Activated CD4-positive, alpha-beta T cell treated with anti-CD3 and anti-CD28 coated beads, Interleukin-2, amount 10 ng/mL, durations not matched to agents 7 days and 5 days (primary cell): ENCODE measurements around the gene ANKRD11. TPM values are rescaled to one million over a fixed set of nuclear protein-coding genes. Genes with fewer than 3 reads are reported as not detected.
A peak's percentile ranks its signal among the peaks of the same experiment; 100 is the strongest.

ENCODE experiments used
- CTCF ChIA-PET: fragments of 350-600 bp; sonication (Branson Sonifier 250); formaldehyde crosslinking; loops from one replicate; lab custom pipeline; 2021; ENCODE audit warnings: antibody characterized with exemption; lab: Charles Lee
- POLR2A ChIA-PET: fragments of 350-600 bp; sonication (Branson Sonifier 250); formaldehyde crosslinking; loops from one replicate; lab custom pipeline; 2021; ENCODE audit warnings: antibody characterized with exemption; lab: Charles Lee
- DNase-seq: peaks from one replicate; pipeline ENCODE4 v3.0.0-alpha.2; 2020
- H3K27ac Mint-ChIP-seq: one replicate; pipeline ENCODE4 v1.8.0; 2021; ENCODE audit warnings: mild to moderate bottlenecking, moderate library complexity, mixed read lengths
- H3K27me3 Mint-ChIP-seq: one replicate; pipeline ENCODE4 v1.8.0; 2021; ENCODE audit warnings: mixed read lengths
- H3K36me3 Mint-ChIP-seq: one replicate; pipeline ENCODE4 v1.8.0; 2021; ENCODE audit warnings: low read depth, mixed read lengths
- H3K4me1 Mint-ChIP-seq: one replicate; pipeline ENCODE4 v1.8.0; 2021; ENCODE audit warnings: mixed read lengths
- H3K4me3 Mint-ChIP-seq: one replicate; pipeline ENCODE4 v1.8.0; 2021; ENCODE audit warnings: mild to moderate bottlenecking, moderate library complexity, mixed read lengths
- H3K9me3 Mint-ChIP-seq: one replicate; pipeline ENCODE4 v1.8.0; 2021; ENCODE audit warnings: mixed read lengths
- total RNA-seq, 2 experiments: library from RNA; stranded (reverse); gene quantifications; one replicate each; pipeline ENCODE4 v1.2.3, GENCODE V29; 2021

Gene ANKRD11
- total RNA-seq, 2 experiments from 2014 or later: 158 to 178 TPM

DNA sequence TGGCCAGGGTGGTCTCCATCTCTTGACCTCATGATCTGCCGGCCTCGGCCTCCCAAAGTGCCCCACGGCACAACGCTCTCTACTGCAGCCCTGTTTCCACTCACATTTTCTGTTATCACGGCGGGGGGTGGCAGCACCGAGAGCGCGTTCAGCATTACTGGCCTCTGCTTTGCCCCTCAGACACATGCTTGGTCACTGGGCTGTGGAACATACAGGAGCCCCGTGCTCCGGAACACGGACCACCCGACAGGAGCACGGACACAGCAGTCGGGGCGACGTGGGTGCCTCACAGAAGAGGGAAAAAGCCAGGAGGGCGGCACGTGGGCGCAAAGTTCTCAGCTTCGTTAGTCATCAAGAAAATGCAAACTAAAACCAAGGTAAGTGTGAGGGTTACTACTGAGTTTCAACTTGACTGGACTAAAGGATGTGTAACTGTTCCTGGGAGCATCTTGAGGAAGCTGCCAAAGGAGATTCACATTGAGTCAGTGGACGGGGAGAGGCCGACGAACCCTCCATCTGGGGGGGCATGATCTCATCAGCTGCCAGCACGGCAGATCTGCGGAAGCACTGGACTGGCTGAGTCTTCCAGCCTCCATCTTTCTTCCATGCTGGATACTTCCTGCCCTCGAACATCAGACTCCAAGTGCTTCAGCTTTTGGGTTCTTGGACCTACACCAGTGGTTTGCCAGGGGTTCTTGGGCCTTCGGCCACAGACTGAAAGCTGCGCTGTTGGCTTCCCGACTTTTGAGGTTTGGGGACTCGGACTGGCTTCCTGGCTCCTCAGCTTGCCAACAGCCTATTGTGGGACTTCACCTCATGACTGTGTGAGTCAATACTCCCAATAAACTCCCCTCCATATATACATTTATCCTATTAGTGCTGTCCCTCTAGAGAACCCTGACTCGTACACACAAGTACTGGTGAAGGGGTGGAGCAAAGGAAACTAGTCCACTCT, 166.0 kb downstream of the ANKRD11 start:
- DNase-seq: no peak
- Mint-ChIP-seq H3K27me3 (no peaks in the 10 kb centered on the region), H3K9me3 (no peaks in the 10 kb centered on the region), H3K36me3 (peaks cover 41% of the 10 kb centered on the region), H3K4me1 (peaks cover 89% of the 10 kb centered on the region), H3K4me3 (no peak overlapping the region), H3K27ac (peak overlapping the region; percentile 77)
- POLR2A ChIA-PET: no interaction called here
- CTCF ChIA-PET: interaction anchor here (1.2 to 4.2 kb wide), 2 partner anchors 10 to 35 kb away, joined by 3 to 26 read pairs; no protein-coding TSS in a partner anchor

- Mint-ChIP-seq H3K4me3 (no peak overlapping the region), H3K27me3 (no peaks in the 10 kb centered on the region)
- POLR2A ChIA-PET: no interaction called here
These were observed 167.0 kb downstream of the ANKRD11 start for GRCh38 chr16:89323120-89323960.

GRCh38 chr16:89322321-89323119, 167.8 kb downstream of the ANKRD11 start:
- no peaks in the 10 kb centered on the region for H3K9me3 Mint-ChIP-seq
- no peak for DNase-seq
- H3K4me3 Mint-ChIP-seq: no peak overlapping the region
- peaks cover 95% of the 10 kb centered on the region for H3K4me1 Mint-ChIP-seq
- ChIA-PET POLR2A (no interaction called here), CTCF (no interaction called here)
- H3K36me3 Mint-ChIP-seq: peaks cover 40% of the 10 kb centered on the region
- no peaks in the 10 kb centered on the region for H3K27me3 Mint-ChIP-seq
- H3K27ac Mint-ChIP-seq: peak overlapping the region; percentile 87

More at GRCh38 chr16:89323120-89323960, 167.0 kb downstream of the ANKRD11 start:
- CTCF ChIA-PET: interaction anchor here (1.2 to 4.2 kb wide), 2 partner anchors 9 to 34 kb away, joined by 3 to 26 read pairs; no protein-coding TSS in a partner anchor
- Mint-ChIP-seq H3K27ac (peak overlapping the region; percentile 87), H3K36me3 (peaks cover 41% of the 10 kb centered on the region), H3K4me1 (peaks cover 95% of the 10 kb centered on the region), H3K9me3 (no peaks in the 10 kb centered on the region)
- DNase-seq: no peak

DNA sequence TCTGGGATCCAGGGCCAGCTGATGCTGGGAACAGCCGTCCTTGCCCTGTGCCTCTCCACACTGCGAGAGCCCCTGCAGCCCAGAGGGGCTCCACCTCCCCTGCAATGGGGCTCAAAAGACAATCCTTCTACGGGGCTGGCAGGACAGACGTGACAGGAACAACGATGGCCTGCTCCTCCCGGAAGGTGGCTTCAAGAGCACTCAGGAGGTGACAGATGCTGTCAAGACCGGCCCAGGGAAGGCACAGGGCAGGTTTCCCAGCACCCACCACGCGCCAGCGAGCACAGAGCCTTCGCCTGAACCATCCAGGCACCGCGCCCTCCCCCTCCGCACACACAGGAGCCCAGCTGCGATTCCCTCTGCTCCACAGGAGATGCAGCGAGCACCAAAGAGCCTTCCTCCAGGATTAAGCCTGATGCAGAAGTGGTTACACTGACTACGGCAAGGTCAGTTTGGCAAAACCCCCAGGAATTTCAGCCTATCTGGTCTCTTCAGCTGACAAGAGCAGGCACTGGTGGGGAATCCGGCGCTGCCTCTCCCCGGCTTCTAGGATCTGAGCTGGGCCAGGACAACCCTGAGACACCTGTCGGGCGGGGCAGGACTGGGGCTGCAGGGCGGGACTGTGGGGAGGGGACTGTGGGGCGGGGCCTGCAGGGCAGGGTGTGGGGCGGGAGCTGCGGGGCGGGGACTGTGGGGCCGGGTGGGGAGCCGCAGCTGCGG, 169.4 kb downstream of the ANKRD11 start:
- no peak for DNase-seq
- no peak overlapping the region for H3K27ac Mint-ChIP-seq
- CTCF ChIA-PET: no interaction called here
- POLR2A ChIA-PET: no interaction called here
- no peak overlapping the region for H3K4me3 Mint-ChIP-seq
- H3K4me1 Mint-ChIP-seq: peaks cover 96% of the 10 kb centered on the region
- H3K36me3 Mint-ChIP-seq: peaks cover 44% of the 10 kb centered on the region
- H3K27me3 Mint-ChIP-seq: no peaks in the 10 kb centered on the region
- H3K9me3 Mint-ChIP-seq: no peaks in the 10 kb centered on the region

DNA sequence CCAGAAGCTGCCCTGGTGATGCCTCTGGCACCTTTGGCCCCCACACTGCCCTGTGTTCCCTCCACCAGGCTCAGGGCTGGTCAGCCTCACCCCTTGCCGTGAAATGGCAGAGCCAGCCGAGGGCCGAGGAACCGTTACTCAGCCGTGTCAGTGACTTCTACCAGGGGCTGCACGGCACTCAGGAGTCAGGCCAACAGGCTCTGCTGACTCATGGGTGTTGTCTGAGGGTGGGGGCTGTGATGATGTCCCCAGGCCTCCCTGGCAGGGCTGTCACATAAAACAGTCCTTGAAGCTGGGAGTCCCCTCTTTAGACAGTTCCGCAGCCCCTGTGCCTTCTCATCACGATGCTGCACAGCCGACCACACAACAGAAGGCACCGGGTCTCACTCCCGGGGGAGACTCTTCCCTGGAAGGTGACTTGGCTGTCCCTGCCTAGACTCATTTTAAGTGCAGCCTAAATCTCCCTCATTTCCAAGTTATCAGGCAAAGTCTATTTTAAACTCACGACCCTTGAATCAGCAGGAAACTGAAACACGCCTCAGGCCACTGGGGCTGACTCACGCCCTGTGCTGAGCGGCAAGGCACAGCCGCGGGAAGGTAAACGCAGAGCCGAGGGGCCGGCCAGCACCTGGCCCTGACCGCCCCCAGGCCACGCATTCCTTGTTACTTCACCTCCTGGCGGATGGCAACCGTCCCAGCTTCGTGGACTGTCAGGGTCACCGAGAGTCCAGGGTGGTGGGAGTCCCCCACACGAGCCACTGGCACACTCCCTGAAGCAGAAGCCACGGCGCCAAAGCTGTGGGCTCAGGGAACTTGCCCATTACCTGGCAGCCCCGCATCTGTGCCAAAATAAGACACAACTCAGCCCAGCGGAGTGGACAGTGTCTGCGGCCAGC, 170.2 kb downstream of the ANKRD11 start:
- Mint-ChIP-seq H3K27me3 (no peaks in the 10 kb centered on the region), H3K9me3 (no peaks in the 10 kb centered on the region), H3K36me3 (peaks cover 44% of the 10 kb centered on the region), H3K27ac (peak overlapping the region; percentile 60), H3K4me3 (no peak overlapping the region), H3K4me1 (peaks cover 96% of the 10 kb centered on the region)
- ChIA-PET POLR2A (no interaction called here), CTCF (interaction anchor here (1.2 kb wide), 1 partner anchor 10 kb away, joined by 3 read pairs; no protein-coding TSS in a partner anchor)
- DNase-seq: no peak

DNA sequence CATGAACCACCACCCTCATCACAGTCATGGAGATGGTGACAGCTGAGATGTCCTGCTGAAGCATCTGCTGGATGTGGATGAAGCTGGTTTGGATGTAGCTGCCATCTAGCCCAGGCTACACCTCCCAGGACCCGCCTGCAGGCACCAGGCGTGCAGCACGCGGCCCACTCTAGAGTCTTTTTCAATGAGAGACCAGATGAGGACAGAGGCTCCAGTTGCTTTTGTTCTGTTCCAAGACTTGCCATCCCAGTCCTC, 170.8 kb downstream of the ANKRD11 start:
- Mint-ChIP-seq H3K9me3 (no peaks in the 10 kb centered on the region), H3K4me1 (peaks cover 96% of the 10 kb centered on the region), H3K27me3 (no peaks in the 10 kb centered on the region), H3K36me3 (peaks cover 49% of the 10 kb centered on the region), H3K4me3 (no peak overlapping the region), H3K27ac (peak overlapping the region; percentile 60)
- DNase-seq: no peak
- ChIA-PET CTCF (interaction anchor here (1.2 kb wide), 1 partner anchor 10 kb away, joined by 3 read pairs; no protein-coding TSS in a partner anchor), POLR2A (no interaction called here)

GRCh38 chr16:89318871-89319630, 171.3 kb downstream of the ANKRD11 start:
- ChIA-PET POLR2A (no interaction called here), CTCF (interaction anchor here (0.8 to 1.2 kb wide), 2 partner anchors 9 to 35 kb away, joined by 3 read pairs; no protein-coding TSS in a partner anchor)
- no peak overlapping the region for H3K4me3 Mint-ChIP-seq
- peaks cover 52% of the 10 kb centered on the region for H3K36me3 Mint-ChIP-seq
- no peaks in the 10 kb centered on the region for H3K27me3 Mint-ChIP-seq
- DNase-seq: no peak
- H3K9me3 Mint-ChIP-seq: no peaks in the 10 kb centered on the region
- peak overlapping the region; percentile 81 for H3K27ac Mint-ChIP-seq
- H3K4me1 Mint-ChIP-seq: peaks cover 96% of the 10 kb centered on the region

- Mint-ChIP-seq H3K27me3 (no peaks in the 10 kb centered on the region), H3K4me3 (no peak overlapping the region), H3K27ac (peak overlapping the region; percentile 81), H3K4me1 (peaks cover 96% of the 10 kb centered on the region), H3K9me3 (no peaks in the 10 kb centered on the region), H3K36me3 (peaks cover 50% of the 10 kb centered on the region)
- POLR2A ChIA-PET: no interaction called here
- CTCF ChIA-PET: interaction anchor here (0.8 kb wide), 1 partner anchor 36 kb away, joined by 3 read pairs; no protein-coding TSS in a partner anchor
- no peak for DNase-seq
These were observed 172.0 kb downstream of the ANKRD11 start for GRCh38 chr16:89318430-89318758.

DNA sequence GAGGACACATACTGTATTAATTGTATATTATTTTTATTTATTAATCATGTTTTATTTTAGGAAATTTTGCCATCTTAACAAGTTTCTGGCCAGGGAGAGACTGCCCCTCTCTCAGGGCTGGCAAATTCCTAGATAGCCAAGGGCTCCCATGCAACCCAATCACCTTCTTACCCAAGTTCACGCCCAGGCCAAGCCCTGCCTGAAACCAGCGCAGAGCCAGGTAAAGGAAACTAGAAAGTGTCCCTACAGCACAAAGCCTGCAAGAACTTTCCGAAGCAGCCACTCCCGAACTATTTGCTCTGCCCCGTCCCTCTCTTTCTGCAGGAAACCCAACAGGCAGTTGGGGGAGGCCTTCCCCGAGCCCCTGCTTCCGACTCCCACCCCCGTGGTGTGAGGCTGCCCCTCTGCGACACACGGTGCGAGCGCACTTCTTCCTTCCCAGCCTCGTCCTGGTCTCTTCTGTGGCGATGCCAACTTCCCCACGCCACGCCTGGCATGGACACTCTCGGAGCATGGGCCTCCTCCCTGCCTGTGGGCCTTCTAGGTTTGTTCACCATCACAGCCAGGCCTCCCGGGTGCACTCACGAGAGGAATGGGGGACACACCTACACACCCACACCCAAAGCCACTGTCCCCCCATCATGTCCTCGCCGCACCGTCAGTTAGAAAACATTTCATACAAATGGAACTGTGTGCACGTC, 172.5 kb downstream of the ANKRD11 start:
- ChIA-PET POLR2A (no interaction called here), CTCF (interaction anchor here (0.6 to 2.4 kb wide), 5 partner anchors 12 to 51 kb away, joined by 3 to 6 read pairs (median 4); no protein-coding TSS in a partner anchor)
- Mint-ChIP-seq H3K36me3 (peaks cover 49% of the 10 kb centered on the region), H3K4me3 (no peak overlapping the region), H3K9me3 (no peaks in the 10 kb centered on the region), H3K27ac (peak overlapping the region; percentile 81), H3K27me3 (no peaks in the 10 kb centered on the region), H3K4me1 (peaks cover 98% of the 10 kb centered on the region)
- no peak for DNase-seq

DNA sequence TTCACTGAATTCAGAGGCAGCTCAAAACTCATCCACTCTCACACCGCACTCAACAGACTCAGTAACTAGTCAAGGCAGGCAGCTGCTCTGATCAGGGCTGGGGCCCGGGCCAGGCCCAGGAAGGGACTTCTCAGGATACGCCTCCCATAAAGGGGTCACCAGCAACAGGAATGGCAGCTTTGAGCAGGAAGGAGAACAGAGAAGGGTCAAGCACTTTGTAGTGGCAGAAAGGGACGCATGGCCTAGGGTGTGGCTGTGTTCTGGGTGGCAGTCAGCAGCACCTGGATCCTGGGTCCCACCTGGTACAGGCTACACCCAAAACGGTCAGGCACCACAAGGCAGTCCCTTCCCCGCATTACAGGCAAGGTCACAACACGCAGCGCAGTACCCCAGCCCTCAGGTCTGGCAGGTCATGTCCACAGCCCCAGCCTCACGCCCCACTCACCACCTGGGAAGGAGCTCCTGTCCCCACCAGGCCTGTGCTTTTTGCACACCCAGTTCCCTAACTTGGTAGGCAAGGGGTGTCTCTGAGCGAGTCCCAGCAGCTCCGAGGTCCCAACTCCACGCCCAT, 173.2 kb downstream of the ANKRD11 start:
- POLR2A ChIA-PET: no interaction called here
- peaks cover 95% of the 10 kb centered on the region for H3K4me1 Mint-ChIP-seq

More for the DNA sequence above, 173.2 kb downstream of the ANKRD11 start:
- Mint-ChIP-seq H3K27ac (peak overlapping the region; percentile 99), H3K4me3 (peak overlapping the region; percentile 40), H3K36me3 (peaks cover 49% of the 10 kb centered on the region), H3K9me3 (no peaks in the 10 kb centered on the region), H3K27me3 (no peaks in the 10 kb centered on the region)
- CTCF ChIA-PET: interaction anchor here (0.6 to 4.8 kb wide), 5 partner anchors 8 to 51 kb away, joined by 3 to 26 read pairs (median 5); no protein-coding TSS in a partner anchor
- no peak for DNase-seq
